ENCODE measurements around the gene B3GAT2.

The B3GAT2 gene

DNA sequence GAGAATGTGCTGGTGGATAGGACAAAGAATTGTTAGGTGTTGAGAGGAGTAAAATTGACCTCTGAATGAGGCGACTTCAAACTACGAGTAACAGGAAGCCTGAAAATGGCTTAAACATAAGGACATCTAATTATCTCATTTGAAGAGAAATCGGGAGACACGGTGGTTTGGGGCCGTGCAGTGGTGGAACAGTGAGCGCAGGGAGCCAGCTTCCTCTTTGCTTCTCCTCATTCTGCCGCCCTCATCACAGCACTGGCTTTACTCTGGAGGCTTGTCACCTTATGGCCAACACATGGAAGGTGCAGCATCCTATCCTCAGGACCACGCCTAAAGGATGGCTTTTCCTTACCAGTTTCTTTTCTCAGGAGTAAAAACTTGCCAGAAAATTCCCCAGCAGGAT lies 114.3 kb downstream of the B3GAT2 start:
- DNase-seq (ENCODE audit: low read depth in 2 of 2), result no peak

DNA sequence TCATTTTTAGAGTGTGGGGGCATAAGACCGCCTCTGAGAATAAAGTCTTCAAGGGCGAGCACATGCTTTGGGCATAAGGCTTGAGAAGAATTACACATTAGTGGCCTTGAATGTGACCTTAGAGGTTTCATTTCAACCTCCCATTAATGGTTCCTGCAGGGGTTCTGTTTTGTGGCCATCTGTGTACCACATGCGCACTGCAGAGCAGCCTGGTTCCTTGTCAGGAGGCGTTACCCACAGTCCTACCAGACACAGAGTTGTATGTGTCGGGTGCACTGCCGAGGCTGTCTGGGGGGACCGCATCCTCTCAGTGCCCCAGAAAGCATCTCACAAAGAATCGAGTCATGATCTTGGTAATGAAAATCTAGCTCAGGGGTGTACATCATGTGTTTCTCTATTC lies 115.7 kb downstream of the B3GAT2 start:
- DNase-seq (ENCODE audit: low read depth in 2 of 2), result no peak

DNA sequence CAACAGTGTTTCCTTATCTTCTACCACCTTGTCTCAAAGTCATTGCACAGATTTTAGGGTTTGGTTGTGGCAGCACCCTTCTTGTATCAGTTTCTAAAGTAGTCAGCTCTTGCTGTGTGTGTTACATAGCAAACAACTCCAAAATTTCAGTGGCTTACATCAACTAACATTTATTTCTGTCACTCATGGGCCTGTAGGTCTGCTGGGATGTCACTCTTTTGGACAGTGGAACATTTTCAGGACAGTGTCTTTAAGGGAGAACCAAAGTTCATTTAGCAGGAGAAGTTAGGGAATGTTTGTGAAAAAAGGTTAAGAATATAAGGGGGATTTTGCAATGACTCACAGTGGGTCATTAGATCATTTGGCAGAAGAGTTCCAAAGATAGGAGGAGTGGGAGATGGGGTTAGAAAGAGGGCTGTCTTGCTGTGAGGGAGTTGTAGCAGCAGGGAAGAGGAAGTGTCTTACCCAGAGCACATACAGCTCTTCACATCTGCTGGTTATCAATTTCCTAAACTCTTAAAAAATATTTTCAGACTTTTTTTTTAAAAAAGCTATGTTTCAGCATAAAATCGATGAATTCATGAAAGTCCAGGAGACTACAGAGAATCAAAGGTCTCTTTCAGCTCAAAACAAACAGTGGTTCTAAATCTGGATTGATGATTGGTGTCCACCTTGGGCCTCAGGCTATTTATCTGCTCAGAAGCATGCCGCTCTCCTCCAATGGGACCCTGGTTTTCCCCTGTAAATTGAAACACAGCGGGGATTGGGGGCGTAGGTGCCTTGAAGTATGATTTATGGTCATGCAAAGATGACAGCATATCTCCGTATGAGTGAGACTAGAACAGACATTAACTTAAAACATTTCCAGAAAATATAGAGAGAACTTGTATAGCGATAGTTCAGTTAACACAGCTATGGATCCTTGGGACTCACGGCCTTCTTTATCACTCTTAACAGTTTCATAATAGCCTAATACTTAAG lies 117.3 kb downstream of the B3GAT2 start:
- DNase-seq (ENCODE audit: low read depth in 2 of 2), result no peak

DNA sequence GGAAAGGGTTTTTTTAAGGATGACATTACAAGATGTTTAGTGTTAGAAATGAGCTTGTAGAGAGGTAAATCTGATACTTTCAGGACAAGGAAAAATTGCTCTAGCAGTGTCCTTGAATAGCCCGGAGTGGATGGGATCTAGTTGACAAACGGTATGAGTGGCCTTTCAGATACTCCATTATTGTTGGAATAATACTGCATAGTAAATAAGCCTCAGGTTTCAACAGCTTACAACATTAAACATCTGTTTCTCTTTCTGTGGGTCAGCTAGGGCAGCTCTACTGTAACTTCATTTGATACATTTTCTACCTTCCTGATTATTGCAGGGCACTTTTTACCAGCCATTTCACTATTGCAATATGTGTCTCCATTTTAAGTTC lies 118.0 kb downstream of the B3GAT2 start:
- no peak for DNase-seq (ENCODE audit: low read depth in 2 of 2)

DNA sequence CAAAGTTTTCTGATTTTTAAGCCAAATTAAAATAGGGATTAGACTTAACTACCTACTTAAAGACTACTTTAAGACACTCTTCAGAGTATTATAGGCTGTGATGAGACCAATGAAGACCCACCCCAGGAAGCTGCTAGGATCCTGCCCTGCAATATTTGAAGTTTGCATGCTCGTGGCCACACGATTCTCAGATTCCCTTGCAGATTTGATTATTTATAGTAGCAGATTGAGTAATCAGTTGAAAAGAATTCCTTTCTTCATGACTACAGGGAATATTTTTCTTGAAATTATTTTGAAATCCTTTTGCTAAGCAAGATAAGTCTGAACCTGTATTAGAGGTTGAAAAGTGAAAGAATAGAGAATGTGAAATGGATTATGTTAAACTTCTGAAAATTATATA lies 122.3 kb downstream of the B3GAT2 start:
- DNase-seq (ENCODE audit: low read depth in 2 of 2), result no peak

DNA sequence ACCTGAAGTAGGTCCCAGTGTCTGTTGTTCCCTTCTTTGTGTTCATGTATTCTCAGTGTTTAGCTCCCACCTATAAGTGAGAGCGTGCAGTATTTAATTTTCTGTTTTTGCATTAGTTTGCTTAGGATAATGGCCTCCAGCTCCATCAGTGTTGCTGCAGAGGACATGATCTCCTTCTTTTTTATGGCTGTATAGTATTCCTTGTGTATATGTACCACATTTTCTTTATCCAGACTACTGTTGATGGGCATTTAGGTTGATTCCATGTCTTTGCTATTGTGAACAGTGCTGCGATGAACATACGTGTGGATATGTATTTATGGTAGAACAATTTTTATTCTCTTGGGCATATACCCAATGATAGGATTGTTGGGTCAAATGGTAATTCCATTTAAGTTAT lies 125.4 kb downstream of the B3GAT2 start:
- no peak for DNase-seq (ENCODE audit: low read depth in 2 of 2)

DNA sequence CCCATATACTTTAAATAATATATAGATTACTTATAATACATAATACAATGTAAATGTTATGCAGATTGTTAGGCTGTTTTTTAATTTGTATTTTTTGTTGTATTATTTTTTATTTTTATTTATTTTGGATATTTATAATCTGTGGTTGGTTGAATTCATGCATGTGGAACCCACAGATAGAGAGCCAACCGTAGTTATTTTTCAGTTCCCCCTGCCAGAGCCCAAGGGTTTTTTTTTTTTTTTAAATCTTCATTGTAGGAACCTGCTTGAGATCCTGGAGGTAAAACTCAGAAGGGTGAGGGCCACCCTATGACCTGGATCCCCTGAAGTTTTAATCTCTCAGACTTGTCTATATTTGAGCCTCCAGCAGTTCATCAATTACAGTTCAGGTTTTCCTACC lies 133.2 kb downstream of the B3GAT2 start:
- DNase-seq (ENCODE audit: low read depth in 2 of 2), result no peak

DNA sequence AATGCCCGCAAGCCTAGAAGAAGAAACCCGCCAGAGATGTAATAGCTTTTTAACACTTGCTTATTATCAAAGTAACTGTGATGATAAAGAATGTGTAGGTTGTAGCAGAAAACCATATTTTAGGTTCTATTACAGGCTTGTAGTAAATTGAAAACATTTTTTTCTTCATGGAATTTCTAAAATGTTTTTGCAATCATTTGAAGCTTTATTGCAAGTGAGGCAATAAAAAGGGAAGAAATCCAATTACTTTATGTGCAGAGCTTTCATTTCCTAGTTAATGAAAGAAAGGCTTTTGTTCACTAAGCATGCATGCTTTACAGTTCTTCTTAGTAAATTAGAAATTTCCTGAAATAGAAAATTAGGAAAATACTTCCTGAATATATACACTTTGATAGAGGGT lies 135.1 kb downstream of the B3GAT2 start:
- no peak for DNase-seq (ENCODE audit: low read depth in 2 of 2)

DNA sequence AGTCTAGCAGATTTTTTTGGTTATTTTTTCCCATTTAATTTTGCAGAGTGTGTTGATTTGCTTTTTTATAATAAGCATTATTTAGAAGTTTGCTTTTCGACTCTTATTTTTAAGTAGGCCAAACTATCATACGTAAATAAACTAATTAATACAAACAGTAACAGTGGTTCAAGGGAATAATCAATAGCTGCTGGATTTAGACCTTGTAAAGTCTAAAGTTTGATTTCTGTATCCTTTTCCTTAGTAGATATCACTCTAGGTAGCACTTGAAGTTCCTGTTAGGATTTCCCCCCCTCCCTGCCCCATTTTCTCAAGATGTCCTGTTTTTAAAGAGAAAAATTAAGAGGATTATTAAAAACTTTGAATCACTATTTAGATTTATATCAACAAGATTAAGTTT lies 136.1 kb downstream of the B3GAT2 start:
- no peak for DNase-seq (ENCODE audit: low read depth in 2 of 2)

DNA sequence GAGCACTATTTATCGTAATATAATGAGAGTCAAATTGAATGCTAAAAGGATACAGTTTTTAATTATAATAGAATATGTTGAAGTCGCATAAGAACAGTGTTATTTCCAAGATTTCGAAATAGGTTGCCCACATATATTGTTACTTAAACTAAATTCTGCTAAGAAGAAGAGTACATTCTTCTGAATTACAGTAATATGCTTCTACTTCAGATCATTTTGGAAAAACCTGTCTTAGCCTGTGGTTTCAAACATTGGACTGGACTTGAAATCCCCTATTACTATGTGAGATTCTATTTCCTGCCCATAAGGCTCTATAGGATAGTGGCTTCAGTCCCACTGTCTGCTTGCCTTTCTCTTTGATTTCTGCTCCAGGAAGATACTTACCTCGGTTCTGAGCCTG lies 137.2 kb downstream of the B3GAT2 start:
- no peak for DNase-seq (ENCODE audit: low read depth in 2 of 2)

DNA sequence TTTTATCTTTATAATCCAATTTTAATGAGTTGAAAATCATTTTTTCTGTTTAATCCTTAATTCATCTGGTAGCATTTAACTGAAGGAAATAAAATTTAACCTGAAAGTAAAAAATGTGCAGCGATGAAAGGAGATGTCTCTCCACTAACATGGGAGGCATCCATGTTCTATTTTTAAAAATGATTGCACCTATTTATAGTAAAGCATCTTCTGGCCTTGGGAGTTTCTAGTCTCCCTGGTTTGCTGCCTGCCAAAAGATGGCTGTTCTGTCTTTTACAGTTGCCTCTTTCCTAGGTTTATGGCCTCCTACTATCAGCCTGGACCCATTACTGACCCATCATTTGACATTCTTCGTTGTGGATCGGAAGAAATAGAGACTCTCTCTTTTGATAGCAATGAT lies 143.0 kb downstream of the B3GAT2 start:
- DNase-seq (ENCODE audit: low read depth in 2 of 2), result no peak

DNA sequence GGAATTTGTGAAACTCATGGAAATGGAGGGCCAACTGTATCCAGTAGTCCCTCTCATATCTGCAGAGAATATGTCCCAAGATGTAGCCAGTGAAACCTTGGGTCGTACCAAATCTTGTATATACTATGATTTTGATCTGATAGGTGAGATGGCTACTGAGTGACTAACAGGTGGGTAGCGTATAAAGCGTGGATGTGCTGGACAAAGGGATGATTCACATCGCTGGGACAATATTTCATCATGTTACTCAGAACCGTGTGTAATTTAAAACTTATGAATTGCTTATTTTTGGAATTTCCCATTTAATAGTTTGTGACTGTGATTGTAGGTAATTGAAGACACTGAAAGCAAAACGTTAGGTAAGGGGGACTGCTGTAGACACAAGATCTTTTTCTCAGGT lies 145.1 kb downstream of the B3GAT2 start:
- no peak for DNase-seq (ENCODE audit: low read depth in 2 of 2)

All from stimulated activated CD8-positive, alpha-beta memory T cell treated with anti-CD3 and anti-CD28 coated beads, Interleukin-15, amount 100 ng/mL, for 4 hours (primary cell).